GM18498 (cell line): ENCODE results near the gene C22orf31.
"Not testable (repeated sequence)": the region's sequence is repeated elsewhere in the genome, so short reads cannot be mapped to it uniquely, and the experiment has no call there.

Source experiments
- ATAC-seq: cut with Tn5 transposase; IDR thresholded peaks from one replicate; pipeline ENCODE4 v1.9.1; 2021; ENCODE audit warnings: mild to moderate bottlenecking, moderate library complexity; ENCODE audit not compliant: unreplicated experiment

Gene C22orf31

DNA sequence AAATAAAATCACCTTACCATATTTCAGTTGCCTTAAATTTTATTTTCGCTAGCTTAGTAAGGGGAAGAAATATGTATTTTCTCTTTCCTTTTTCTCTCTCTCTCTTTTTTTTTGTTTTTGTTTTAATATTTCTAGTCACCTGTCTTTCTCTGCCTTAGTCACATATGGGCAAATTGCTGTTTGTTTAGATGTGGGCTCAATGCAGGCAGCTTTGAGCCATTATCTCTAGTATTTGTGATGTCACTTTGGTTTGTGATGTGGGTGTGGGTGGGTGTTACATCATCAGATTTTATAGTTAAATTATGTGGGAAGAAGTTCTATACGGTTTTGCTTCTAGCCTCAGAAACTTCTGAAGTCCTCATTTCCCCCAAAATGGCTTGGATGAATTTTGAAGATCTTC, at the start of gene C22orf31:
Gene C22orf31, minus strand, starts transcription at position 59 of the 400 bp plus-strand sequence. Its CDS starts 39 bp downstream, at position 20.
- no peak for ATAC-seq

DNA sequence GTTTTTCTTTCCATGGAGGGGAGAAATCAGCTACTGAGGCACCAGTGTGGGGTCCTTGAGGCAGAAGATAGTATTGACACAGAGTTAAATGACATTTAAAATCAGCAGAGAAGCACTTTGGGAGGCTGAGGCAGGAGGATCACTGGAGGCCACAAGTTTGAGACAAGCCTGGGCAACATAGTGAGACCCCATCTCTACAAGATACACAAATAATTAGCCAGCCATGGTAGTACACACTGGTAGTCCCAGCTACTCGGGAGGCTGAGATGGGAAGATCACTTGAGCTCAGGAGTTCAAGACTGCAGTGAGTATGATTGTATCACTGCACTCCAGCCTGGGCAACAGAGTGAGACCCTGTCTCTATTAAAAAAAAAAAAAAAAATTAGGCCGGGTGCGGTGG, 49.3 kb upstream of the C22orf31 start:
- ATAC-seq: no peak

DNA sequence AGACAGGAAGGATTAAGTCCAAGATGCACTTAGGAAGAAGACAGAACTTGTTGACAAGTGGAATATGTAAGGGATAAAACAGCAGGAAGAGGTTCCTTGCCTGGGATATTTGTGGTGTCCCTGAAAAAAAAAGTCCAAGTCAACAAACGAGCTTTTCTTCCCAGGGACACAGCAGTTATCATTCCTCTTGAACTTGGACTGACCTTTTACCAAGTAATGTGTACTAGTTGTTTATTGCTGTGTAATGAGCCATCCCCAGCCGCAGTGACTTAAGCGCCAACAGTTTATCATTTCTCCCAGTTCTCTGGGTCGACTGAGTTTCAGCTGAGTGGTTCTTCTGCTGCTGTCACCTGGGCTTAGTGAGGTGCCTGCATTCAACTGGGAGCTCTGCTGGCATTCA, 48.2 kb upstream of the C22orf31 start:
- ATAC-seq: no peak

DNA sequence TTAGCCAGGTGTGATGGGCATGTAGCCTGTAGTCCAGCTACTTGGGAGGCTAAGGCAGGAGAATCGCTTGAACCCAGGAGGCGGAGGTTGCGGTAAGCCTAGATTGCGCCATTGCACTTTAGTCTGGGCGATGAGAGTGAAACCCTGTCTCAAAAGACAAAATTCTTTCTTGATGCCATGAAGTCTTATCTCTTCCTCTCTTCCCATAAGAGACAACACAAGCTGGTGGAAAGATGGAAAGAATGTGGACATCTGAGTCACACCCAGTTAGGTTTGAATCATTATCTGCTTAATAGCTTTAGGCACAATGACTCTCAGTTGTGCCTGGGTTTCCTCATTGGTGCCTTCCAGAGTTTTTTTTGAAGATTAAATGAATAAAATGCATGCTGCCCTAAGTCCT, 46.5 kb upstream of the C22orf31 start:
- ATAC-seq: no peak

DNA sequence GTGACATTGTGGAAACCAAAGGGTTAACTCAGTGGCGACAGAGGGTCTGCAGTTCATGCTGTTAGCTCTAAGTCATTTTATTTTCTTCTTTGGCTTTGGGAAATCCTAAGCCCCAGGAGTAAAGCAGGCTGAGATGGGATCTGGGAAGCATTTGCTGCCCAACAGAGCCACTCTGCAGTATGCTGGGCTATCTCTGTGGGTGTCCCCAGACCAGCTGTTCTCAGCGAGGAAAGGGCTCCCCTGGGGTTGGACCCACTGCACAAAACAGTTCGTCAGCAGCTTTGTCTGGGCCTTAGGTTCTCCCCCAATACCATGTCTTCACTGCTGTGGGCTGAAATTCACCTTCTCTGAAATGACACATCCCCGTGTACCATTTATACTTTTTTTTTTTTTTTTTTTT, 45.2 kb upstream of the C22orf31 start:
- no peak for ATAC-seq

DNA sequence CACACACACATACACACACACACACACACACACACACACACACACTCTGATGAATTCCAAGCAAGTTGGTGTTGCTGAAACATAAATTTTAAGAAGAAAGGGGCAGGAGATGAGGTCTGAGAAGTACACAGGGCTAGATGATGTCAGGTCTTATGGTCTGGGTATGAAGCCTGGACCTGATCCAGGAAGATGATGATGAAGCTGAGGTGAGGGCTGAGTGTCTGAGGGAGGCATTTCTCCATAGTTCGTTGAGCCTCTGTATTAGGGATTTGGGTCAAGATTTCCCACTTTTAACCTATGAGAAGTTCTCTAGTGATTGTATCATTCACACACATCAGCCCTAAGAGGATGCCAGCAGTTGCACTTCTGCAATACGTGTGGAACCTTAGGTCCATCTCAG, 43.8 kb upstream of the C22orf31 start:
- ATAC-seq: no peak

DNA sequence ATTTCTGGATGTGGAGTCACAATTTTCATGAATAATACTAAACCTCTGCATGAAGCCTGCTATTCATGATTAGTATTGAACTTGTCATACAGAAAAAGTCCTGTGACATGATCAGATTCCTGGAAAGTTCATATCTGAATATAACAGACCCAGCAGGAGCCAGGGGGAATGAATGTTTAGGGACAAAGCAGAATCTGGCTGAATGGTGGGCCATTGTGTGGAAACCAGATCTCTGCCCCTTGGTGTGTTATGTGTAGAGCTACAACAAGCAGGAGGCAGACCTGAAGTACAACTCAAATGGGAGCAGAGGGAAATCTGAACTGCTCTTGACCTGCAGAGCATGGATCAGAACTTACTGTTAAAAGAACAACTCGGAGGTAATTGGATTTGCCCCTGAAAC, 41.5 kb upstream of the C22orf31 start:
- no peak for ATAC-seq

DNA sequence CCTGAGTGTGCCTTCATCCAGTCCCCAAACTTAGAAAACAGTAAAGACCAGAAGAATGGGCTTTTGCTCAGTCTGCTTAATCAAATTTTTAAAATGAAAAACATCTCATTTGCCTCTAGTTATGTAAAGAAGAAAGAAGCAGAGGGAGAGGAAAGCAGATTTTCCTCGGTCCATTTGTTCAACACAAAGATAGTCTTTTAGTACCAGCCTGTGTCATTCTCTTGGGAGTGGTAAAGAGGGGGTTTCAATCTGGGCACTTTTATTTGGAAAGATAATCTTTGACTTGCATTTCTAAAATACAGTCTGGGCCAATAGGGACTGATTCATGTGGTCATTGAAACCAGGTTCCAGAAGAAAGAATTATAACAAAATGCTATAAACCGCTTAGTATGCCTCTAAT, 40.7 kb upstream of the C22orf31 start:
- no peak for ATAC-seq

DNA sequence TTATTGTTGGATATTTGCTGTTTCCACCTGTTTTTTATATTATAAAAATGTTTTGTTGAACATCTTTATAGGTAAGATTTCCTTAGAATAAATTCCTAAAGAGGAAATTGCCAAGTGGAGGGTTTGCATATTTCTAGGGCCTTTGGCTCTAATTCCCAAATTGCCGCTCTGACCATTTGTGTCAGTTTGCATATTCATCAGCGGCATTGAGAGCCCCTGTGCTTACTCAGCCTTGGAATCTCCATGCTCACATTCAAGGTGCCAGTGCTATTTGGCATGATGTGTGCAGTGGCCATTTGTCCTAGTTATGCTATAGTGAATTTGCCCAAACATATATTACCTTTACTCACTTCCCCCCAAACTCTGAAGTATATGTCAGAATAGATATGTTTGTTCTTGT, 36.7 kb upstream of the C22orf31 start:
- no peak for ATAC-seq

DNA sequence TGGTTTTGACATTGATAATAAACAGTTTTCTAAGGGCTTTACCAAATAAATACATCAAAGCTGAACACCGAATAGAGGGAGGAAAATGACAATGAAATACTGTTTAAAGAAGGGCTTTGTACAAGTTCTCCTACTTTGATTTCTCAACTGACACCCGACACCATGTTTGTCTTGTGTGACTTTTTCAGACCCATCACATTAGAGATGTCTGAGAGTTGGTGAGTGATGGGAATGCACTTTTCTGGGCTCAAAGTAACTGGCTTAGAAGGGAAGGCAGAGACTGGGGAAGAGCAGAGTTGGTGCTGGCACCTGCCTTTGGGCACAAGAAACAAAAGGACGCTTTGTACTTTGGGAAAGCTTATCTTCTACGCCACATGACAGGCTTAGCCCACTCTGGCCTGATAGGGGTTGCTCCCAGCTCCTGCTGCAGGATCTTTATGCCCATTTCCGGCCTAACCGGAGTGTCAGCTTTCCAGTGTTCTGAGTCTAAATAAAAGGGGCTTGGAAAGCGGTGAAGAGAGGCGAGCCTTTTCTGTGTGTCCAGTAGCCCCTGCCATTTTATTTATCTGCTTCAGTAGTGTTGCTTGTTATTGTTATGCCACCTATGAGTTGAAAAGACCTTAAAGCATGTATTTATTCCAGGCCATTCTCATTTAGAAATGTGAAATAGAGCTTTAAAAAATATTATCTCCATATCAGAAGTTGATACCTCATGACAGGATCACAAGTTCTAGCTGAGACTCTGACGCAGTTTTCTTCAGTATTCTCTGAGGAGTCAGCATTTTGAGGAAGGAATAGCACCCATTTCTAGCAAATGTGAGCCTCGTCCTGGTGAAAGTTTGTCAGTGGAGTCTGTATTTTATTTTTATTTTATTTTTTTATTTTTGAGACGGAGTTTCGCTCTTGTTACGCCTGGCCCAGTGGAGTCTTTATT, 35.4 kb upstream of the C22orf31 start:
- ATAC-seq: no peak

DNA sequence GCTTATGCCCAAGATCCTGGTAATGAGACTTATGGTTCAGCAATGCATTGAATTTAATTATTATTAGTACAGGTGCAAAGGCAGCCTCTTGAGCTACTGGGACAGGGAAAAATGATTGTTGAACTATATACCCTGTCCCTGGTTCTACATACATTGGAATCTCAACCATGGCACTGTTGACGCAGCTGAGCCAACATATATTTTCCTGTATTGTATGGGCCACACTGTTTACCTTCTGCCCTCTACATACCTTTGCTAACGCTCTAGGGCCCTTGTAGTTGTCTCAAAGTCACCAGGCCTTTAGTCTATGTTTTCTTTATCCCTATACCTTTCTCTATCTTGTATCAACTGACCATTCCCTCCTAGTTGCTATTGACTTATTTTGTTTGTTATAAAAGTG, 33.8 kb upstream of the C22orf31 start:
- no peak for ATAC-seq

DNA sequence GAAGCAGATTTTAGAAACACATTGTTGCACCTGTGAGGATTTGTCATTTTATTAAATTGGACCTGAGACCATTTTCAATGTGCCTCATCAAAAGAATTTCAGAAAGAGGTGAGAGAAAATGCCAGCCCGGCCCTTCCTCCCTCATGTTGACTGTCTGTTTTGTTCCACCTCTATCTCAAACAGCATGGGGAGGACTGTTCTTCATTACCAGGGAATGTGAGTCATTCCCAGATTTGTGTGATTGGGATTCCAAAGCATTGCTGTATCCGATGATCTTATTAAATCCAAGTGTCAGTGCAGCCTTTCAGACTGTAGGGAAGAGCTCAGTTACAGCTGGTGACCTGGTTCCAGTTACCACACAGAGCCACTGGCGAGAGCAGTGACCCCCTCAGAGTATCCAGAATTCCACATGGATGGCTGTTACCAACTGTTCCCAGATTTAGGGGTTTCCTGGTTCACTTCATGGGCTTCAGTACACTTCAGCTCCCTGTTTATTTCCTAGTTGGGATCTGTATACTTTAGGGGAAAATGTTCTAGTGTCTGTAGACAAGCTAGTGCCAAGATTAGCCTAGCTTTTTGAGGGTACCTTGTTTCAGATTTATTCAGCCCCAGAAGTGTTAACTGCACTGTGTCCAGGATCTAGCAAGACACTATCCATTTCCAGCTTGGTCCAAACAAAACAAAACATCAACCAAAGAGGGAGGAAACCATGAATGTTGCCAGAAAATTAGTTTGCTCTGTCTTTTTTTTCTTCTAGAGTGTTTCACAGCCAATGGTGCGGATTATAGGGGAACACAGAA, 32.1 kb upstream of the C22orf31 start:
- ATAC-seq: no peak

DNA sequence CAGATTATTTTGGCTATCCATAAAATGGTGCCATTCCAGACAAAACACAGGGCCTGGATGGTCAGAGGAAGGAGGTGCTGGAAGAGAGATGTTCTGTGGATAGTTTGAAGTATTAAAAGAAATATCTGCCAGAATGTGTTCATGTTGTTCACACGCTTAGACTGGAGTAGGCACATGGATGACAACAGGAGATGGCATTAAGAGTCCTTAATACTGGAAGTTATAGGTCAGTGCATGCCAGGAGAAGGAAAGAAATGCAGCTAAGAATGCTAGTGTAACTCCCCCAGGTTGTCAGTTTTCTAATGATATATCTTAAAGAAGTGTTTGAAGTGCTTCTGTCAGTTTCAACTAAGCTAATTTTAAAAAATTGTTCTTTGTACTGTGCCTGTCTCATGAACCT, 31.4 kb upstream of the C22orf31 start:
- no peak for ATAC-seq

DNA sequence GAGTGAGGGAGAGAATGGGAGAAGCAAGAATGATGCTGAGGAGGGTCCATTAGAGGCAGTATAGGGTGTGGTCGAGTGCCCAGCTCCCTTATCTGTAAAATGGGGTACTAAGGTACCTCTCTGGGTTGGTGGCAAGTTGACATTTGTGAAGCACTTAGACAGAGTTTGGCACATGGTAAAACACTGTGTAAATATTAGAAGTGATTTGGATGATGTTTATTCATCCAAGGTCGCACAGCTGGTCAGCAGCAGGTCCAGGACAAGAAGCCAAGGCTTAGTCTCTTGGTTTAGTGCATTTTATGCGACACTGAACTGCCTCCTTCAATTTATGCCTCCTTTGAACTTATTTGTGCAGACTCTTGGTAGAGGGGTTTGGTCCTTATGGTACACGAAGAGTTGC, 30.6 kb upstream of the C22orf31 start:
- ATAC-seq: no peak

DNA sequence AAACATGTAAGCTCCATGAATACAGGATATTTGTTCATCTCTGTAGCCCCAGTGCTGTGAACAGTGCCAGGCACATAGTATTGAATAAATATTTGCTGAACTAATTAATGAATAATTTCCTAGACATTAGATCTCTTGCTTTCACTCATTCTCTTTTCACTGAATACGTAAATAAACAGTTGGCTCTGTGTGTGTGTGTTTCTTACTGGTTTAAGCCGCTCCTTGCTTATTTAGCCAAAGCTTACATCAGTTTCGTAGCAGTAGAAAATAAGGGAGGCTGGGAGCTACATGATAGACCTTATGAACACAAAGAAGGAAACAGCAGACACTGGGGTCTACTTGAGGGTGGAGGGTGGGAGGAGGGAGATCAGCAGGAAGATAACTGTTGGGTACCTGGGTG, 28.4 kb upstream of the C22orf31 start:
- no peak for ATAC-seq

DNA sequence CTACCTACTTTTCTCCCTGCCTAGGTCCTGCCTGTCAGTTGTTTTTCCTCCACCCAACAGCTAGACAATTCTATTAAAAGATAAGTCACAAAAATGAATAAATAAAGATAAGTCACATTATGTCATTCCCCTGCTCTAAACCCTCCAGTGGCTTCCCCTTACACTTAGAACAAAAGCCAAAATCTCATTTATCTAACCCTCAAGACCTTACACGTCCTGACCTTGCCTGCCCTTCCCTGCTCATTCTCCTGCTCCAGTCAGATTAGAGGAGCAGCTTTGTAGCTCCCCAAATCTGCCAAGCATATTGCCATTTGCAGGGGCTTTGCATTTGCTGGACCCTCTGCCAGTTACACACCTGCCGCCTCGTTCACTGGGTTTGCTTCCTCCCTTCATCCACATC, 27.9 kb upstream of the C22orf31 start:
- no peak for ATAC-seq

DNA sequence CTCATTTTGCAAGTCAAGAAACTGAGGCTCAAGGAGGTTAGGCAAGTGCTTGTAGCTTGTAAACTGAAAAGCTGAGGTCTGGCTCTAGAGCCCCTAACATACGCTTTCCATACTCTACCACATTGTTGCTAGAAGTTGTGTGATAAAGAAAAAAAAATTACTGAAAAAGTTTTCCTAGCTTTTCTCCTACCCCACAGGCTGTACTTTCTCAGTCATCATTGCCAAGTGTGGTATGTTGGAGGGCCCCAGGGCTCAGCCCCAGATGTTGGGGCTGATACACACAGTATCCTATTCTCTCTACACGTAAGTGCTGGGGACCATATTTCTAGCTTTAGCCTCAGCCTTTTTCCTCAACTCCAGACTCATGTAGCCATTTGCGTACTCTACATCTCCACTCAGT, 27.2 kb upstream of the C22orf31 start:
- ATAC-seq: no peak

DNA sequence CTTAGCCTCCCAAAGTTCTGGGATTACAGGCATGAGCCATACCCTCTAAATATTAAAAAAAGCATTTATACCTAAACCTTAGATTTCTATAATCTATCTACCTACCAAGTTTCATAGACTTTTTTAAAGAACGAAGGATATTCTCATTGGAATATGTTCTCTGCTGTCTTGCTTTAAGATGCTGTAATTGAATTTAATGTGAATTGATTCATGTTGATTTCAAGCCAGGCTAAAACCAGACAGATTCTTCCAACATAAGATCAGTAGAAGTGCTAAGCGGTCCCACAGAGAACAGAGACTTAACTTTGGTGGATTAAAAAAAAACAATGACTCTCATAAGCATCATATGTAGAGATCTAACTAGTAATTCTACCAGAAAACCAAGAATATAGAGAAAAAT, 25.4 kb upstream of the C22orf31 start:
- ATAC-seq: no peak

DNA sequence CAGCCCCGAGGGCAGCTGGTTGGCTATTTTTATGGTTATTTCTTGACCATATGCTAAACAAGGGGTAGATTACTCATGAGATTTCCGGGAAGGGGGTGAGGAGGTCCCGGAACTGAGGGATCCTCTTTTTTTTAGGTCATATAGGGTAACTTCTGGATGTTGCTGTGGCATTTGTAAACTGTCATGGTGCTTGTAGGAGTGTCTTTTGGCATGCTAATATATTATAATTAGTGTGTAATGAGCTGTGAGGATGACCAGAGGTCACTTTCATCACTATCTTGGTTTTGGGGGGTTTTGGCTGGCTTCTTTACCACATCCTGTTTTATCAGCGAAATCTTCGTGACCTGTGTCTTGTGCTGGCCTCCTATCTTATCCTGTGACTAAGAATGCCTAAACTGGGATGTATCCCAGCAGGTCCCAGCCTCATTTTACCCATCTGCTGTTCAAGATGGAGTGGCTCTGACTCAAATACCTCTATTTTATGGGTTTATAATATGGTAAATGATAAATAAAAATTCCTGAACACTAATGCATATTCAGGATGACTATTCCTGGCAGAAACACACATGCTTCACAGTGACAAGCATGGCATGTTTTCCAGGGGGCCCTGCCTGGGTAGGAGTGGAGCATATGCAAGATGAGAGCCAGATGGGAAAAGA, 22.4 kb upstream of the C22orf31 start:
- no peak for ATAC-seq

DNA sequence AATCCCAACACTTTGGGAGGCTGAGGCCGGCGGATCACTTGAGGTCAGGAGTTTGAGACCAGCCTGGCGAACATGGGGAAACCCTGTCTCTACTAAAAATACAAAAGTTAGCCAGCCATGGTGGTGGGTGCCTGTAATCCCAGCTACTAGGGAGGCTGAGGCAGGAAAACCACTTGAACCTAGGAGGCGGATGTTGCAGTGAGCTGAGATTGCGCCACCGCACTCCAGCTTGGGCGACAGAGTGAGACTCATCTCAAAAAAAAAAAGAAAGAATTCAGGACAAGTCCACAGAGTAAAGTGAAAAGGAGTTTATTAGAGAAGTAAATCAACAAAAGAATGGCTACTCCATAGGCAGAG, 21.9 kb upstream of the C22orf31 start:
- ATAC-seq: not testable (repeated sequence)

DNA sequence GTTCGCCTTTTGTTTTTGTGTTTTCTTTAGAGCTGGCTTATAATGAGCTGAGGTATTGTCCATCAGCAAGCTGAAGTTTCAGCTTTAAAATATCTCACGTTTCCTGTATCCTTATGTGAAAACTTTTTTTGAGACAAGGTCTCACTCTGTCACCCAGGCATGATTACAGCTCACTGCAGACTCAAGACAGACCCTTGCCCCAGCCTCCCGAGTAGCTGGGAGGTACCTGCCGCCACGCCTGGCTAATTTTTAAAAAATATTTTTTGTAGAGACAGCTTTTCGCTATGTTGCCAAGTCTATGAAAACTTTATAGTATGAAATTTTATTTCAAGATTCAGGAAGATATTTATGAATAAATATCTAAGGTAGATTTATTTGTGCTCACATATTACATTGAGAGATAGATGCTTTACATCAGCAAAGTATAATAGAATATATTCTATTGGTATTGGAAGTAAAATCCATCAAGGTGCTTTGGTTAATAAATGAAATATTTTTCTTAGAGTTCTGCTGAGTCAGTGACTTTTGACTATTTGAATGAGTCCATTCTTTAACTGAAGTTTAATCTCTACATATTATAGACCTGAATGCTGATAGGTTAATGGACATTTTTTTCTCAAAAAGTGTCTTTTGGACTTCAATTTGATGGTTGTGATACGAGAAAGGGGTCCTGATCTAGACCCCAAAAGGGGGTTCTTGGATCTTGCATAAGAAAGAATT, 21.4 kb upstream of the C22orf31 start:
- no peak for ATAC-seq
